Panc1 (cell line): ENCODE results near the gene TEX53. TPM values are rescaled to one million over a fixed set of nuclear protein-coding genes. Genes with fewer than 3 reads are reported as not detected.

Source experiments
- ATAC-seq: fragments of 200-7000 bp; cut with Tn5 transposase; 2 replicates; pipeline ENCODE4 v1.9.1; 2020; ENCODE audit warnings: mild to moderate bottlenecking, moderate library complexity
- BruUV-seq: library from RNA; stranded (reverse); fragments of 400-500 nt; replicated peaks from 2 replicates; lab custom pipeline; 2021; lab: Mats Ljungman, UMichigan
- CTCF ChIA-PET: fragments of 300-600 bp; sonication (Branson Sonifier 250); formaldehyde crosslinking; loops from one replicate; lab custom pipeline; 2022; ENCODE audit warnings: antibody characterized with exemption; lab: Charles Lee
- POLR2A ChIA-PET: fragments of 300-600 bp; sonication (Branson Sonifier 250); formaldehyde crosslinking; loops from one replicate; lab custom pipeline; 2022; ENCODE audit warnings: antibody characterized with exemption; lab: Charles Lee
- DNase-seq: peaks from one replicate; pipeline ENCODE4 v3.0.0-alpha.2; 2010; ENCODE audit warnings: low read depth, low spot score
- H3K27ac ChIP-seq: 2 replicates; pipeline ENCODE4 v1.5.1; 2011; ENCODE audit warnings: mild to moderate bottlenecking, low read length, inconsistent platforms
- H3K27me3 ChIP-seq: fragments of 200-500 bp; sonication (Bioruptor generic); 2 replicates; pipeline ENCODE4 v1.6.0; 2014; ENCODE audit warnings: low read length, inconsistent platforms; ENCODE audit not compliant: control insufficient read depth, insufficient read depth
- H3K36me3 ChIP-seq: fragments of 200-500 bp; sonication (Bioruptor generic); 2 replicates; pipeline ENCODE4 v1.5.1; 2014; ENCODE audit warnings: inconsistent platforms, mild to moderate bottlenecking, low read length, moderate library complexity; ENCODE audit not compliant: control insufficient read depth, insufficient read depth
- H3K4me1 ChIP-seq: 2 replicates; pipeline ENCODE4 v1.5.1; 2011; ENCODE audit warnings: inconsistent platforms, mild to moderate bottlenecking, low read length, moderate library complexity; ENCODE audit not compliant: control insufficient read depth, insufficient read depth
- H3K4me3 ChIP-seq, 2 experiments: 2 replicates each; pipeline ENCODE4 v1.5.1; 2011 to 2012; ENCODE audit warnings: low read depth in 2 of 2, low read length in 2 of 2, mild to moderate bottlenecking in 2 of 2, inconsistent platforms in 1 of 2, moderate library complexity in 1 of 2
- H3K9me3 ChIP-seq: fragments of 200-500 bp; sonication (Bioruptor generic); 2 replicates; pipeline ENCODE4 v1.5.1; 2014; ENCODE audit warnings: low read depth, mild to moderate bottlenecking, inconsistent platforms, low read length, moderate library complexity; ENCODE audit not compliant: control insufficient read depth, insufficient read depth
- CTCF ChIP-seq: fragments of 450-650 bp; IDR thresholded peaks from 2 replicates; pipeline ENCODE4 v1.5.1; 2017; ENCODE audit warnings: mild to moderate bottlenecking
- POLR2AphosphoS5 ChIP-seq: IDR thresholded peaks from 2 replicates; pipeline ENCODE4 v1.6.1; 2012; ENCODE audit warnings: mild to moderate bottlenecking, low read depth, low read length, moderate library complexity
- REST ChIP-seq, 2 experiments: IDR thresholded peaks; 2 replicates each; pipeline ENCODE4 v1.6.1; 2011 to 2012; ENCODE audit warnings: low read depth in 2 of 2, control low read depth in 1 of 2, low read length in 1 of 2, mild to moderate bottlenecking in 1 of 2, moderate library complexity in 1 of 2; ENCODE audit not compliant: insufficient read depth in 1 of 2
- SIN3A ChIP-seq: IDR thresholded peaks from 2 replicates; pipeline ENCODE4 v1.6.1; 2012; ENCODE audit warnings: low read depth, mild to moderate bottlenecking, low read length, moderate library complexity, borderline replicate concordance; ENCODE audit not compliant: insufficient read depth
- TCF7L2 ChIP-seq: IDR thresholded peaks from 2 replicates; pipeline ENCODE4 v1.6.1; 2011; ENCODE audit warnings: mild to moderate bottlenecking, low read depth, low read length, inconsistent platforms
- in situ Hi-C: cut with HindIII; loops from 2 replicates; pipeline ENCODE4 v1.10.0; 2016; ENCODE audit warnings: low sequenced_read_pairs, low pct_unique_long_range_greater_than_20kb
- intact Hi-C: fragments of 100-400 bp; cut with micrococcal nuclease; formaldehyde crosslinking; loops from one replicate; pipeline ENCODE4 v1.10.0; 2022; ENCODE audit not compliant: unreplicated experiment
- total RNA-seq: library from RNA; stranded (reverse); gene quantifications from one replicate; pipeline ENCODE4 v1.2.1, GENCODE V29; 2021; ENCODE audit not compliant: unreplicated experiment

Gene TEX53
- total RNA-seq, 1 experiment from 2014 or later = not detected

GRCh38 chr9:114677418-114677817 is 19.8 kb upstream of the TEX53 start:
- no peak for DNase-seq
- ChIA-PET POLR2A (no interaction called here), CTCF (no interaction called here)
- BruUV-seq = no TSS peak
- Histone ChIP-seq H3K9me3 (no peaks in the 10 kb centered on the region), H3K4me3 (no peak overlapping the region), H3K27me3 (no peaks in the 10 kb centered on the region), H3K36me3 (no peaks in the 10 kb centered on the region), H3K27ac (no peak overlapping the region), H3K4me1 (no peaks in the 10 kb centered on the region)
- no peak; the same call in 1 of the 2 replicates for ATAC-seq
- no peak for TF ChIP-seq POLR2AphosphoS5
- TF ChIP-seq REST (IDR thresholded peaks at IDR 0.05; ENCODE audit: insufficient read depth in 1 of 2, low read depth in 2 of 2, low read length in 1 of 2) = no peak
- TF ChIP-seq TCF7L2 = no peak
- no peak for TF ChIP-seq CTCF
- no peak for TF ChIP-seq SIN3A
- intact Hi-C loops (no loop called here), in situ Hi-C loops (no loop called here)

GRCh38 chr9:114676901-114677300 is 19.3 kb upstream of the TEX53 start:
- no peaks in the 10 kb centered on the region for H3K27me3 ChIP-seq
- no peak for TF ChIP-seq REST (IDR thresholded peaks at IDR 0.05; ENCODE audit: insufficient read depth in 1 of 2, low read depth in 2 of 2, low read length in 1 of 2)
- no peak for TF ChIP-seq CTCF
- no peak for TF ChIP-seq POLR2AphosphoS5
- TF ChIP-seq SIN3A = no peak
- TF ChIP-seq TCF7L2 = no peak
- no peaks in the 10 kb centered on the region for H3K9me3 ChIP-seq
- no peak for ATAC-seq
- no peak overlapping the region for H3K27ac ChIP-seq
- H3K4me1 ChIP-seq = no peaks in the 10 kb centered on the region
- in situ Hi-C loops (no loop called here), intact Hi-C loops (no loop called here)
- no TSS peak for BruUV-seq
- ChIA-PET POLR2A (no interaction called here), CTCF (no interaction called here)
- DNase-seq = no peak
- no peak overlapping the region for H3K4me3 ChIP-seq
- H3K36me3 ChIP-seq = no peaks in the 10 kb centered on the region
